NCI-H2107 treated with DMSO at 0.1 percent for 48 hours (cell line): ENCODE data around the gene HIVEP3.

ENCODE experiments used
- DNase-seq: peaks from one replicate; lab custom pipeline; 2025; ENCODE audit not compliant: unreplicated experiment; lab: John Stamatoyannopoulos, UW

HIVEP3 gene

DNA sequence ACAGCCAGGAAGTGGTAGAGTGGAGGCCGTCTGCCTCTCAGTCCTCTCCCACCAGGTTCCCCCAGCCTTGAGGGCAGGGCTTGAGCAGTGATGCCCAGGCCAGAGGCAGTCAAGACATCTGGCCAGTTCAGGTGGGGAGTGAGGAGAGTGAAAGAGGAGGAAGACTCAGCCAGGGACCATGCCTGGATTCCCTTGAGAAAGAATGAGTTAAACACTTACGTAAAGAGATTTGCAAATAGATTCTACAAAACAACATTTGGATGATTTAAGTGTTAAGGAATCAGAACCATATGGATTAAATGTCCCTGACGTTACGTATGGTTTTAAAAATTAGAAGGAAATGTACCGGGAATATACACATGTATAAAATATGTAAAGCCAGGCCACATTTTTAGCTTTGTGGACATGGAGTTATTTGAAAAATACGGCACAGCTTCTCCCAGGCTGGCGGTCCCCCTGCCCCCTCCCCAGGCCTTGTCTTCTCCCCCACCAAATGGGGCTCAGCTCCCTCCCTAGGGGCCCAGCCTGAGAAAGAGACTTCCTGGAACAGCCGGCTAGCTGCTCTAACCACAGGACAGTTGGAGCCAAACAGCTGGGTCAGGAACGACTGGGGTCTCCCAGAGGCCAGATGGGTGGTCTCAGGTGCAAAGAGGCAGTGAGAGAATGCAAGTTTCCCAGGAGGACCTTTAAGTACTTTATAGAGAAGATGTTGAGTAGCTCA lies 245.9 kb downstream of the HIVEP3 start:
- no peak for DNase-seq

DNA sequence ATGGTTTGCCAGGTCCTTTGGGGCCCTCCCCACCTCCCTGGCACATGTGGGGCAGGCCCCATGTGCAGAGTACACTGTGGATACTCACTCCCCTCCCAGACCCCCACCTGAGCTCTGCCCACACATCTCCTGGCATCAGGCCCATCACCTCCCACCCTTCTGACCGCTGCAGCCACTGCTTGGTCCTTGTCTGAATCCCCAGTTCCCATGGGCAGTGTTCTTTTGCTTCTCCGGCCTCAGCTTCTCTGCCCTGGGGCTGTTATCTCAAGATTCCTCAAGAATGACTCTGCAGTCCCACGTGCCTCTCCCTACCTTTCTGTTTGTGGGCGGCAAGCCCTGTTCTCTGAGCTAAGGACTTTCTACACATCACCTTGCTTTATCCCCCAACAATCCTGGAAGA lies 246.5 kb downstream of the HIVEP3 start:
- no peak for DNase-seq

DNA sequence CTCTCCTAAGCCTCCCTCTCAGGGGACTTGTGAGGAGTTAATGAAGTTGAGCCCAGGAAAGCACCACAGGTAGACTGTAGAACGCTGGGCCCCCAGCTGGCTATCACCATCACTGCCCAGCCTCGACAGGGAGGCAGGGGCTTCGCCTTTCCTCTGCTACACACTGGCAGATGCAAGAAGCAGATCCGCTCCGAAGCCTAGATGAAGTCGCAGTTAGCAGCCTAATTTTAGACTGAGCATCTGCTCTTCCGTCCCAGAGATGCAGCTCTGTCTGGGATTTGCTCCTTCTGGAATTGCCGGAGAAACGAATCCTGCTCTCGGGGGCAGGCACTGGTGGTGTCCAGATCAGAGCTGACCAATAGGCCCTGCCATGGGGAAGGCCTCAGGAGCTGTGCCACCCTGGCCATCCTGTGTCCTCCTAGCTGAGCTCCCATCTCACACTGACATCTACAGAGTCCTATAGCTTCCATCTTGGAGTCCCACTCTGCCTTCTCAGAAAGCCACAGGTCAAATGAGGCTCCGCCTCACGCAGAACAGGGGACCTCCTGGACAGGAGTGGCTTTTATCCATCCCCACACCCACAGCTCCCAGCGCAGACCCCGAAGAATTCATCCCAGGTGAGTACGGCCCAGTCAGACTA lies 247.5 kb downstream of the HIVEP3 start:
- DNase-seq = no peak

DNA sequence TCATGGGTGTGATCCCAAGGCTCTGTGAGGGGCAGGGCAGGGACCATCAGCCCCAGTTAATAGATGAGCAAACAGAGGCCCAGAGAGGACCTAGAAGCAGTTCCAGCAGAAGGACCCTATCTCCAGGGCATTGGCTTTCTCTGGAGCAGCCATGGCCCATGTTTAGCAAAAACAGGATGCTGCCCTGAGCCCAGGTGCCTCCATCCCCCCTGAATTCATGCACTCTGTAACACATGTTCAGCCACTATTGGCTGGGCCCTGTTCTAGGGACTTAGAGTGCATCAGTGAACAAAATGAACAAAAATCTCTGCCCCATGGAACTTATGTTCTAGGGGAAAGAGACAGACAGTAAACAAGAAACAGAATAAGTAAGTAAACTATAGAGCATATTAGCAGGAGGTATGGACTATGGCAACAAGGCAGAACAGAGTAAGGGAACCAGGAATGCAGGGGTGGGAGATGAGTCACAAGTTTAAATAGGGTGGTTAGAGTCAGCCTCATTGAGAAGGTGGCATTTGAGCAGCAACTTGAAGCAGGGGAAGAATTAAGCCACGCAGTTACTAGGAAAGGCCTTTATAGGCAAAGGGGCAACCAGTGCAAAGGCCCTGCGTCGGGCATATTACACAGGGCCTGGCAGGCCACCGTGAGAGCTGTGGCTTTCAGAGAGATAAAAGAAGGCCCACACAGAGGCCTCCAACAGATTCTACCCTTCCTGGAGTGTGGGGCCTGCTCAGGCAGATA lies 248.3 kb downstream of the HIVEP3 start:
- DNase-seq = no peak

DNA sequence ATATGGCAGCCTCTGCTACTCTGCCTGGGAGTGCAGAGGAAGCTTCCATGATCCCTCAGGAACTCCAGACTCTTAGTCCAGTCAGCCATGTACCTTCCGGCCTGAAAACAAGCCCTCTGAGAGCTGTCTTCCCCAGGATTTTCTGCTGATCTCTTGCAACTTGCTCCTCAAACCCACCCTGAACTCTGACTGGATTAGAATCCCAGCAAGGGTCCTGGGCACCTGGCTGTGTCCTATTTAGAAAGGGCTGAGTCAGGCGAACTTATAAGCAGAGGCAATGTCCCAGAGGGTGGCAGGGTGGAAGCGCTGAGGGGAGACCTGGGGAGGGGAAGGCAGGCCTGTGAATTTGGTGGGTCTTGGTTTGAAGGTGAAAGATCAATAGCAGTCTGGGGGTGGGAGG lies 249.8 kb downstream of the HIVEP3 start:
- no peak for DNase-seq

DNA sequence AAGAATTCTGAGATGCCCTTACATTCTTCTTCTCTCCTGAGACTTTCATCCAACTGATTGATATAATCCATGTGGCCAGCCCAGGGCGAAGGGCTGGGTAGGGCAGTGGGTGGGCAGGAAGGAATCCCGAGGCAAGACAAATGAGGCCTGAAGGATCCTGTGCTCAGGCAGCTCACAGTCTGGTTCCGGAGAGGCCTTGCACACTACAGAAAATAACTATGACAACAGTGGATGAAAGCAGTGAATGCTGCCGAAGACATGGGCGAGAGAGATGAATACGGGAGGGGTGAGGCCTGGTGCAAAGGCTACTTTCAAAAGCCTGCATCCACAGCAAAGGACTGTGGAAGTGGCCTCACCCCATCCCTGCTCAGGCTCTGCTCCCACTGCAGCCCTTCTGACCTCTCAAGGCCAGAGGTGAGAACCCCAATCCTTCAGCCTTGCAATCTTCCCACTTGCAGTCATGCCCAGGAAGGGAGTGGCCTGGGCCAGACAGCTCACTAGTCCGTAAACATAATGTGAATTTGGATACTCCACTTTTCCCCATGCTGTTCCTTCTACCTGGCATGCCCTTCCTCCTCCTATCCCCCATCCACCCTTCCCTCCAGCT lies 250.6 kb downstream of the HIVEP3 start:
- DNase-seq = no peak

DNA sequence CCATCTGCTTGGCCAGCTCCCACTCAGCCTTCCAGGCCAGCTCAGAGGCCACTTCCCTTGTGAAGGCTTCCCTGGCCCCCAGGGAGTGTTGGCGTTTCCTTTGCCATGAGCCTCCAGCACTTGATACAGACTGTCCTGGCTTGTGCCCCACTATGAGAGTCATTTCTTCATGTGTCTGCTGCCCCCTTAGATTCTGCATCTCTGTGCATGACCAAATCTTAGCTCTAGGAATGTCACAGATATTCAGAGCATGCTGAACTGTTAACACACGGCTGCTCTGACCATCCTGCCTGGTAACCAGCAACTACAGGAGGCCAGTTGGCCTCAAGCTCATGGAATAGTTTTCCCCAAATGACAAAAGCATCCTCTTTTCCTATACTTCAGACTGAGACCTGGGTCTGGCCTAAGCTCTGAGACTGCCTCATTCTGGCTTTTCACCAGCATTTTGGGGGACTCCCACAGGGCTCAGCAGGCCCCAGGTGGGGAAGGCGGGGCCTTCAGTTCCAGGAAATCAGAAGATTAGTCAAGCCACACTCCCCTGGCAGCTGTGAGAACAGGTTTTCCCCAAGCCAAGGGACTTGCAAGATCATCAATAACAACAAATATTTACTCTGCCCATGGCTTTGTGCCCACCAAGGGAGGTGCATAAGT lies 251.6 kb downstream of the HIVEP3 start:
- no peak for DNase-seq

DNA sequence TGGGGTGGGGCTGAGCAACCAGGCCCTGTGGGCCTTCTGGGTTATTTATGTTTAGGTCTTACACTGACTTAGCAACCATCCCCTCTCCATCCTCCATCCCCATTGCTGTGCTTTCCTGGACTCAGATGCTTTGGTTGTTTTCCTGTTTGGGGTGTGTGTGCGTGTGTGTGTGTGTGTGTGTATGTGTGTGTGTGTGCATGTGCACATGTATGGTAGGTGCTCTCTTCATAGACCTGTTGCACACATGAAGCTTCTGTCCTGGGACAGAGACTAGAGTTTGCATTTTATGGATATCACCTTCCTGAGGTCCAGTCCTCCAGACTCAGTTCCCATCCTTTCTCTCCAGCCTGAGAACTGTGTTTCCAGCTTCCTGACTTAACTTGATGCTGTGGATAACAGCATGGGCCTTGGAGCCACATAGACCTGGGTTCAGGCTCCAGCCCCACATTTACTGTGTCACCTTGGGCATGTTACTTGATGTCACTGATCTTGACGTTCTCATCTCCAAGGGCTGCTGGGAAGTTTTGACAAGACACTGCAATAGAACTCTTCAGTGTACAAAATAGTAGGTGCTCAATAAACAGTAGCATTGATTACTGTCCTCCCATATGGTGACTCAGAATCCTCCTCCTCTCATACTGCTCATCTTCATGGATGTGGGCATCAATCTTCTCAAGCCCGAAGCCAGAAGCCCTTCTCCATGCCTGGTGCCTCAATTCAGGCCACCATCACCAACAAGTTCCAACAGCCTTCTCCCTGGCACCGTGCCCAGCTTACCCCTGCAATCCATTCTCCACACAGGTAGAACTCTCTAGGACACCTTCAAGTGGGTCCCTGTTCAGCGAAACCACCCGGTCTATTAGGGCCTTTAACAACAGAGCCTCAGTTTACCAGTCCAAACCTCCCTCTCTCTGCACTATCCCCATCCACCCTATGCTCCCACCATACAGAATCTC lies 252.5 kb downstream of the HIVEP3 start:
- no peak for DNase-seq

DNA sequence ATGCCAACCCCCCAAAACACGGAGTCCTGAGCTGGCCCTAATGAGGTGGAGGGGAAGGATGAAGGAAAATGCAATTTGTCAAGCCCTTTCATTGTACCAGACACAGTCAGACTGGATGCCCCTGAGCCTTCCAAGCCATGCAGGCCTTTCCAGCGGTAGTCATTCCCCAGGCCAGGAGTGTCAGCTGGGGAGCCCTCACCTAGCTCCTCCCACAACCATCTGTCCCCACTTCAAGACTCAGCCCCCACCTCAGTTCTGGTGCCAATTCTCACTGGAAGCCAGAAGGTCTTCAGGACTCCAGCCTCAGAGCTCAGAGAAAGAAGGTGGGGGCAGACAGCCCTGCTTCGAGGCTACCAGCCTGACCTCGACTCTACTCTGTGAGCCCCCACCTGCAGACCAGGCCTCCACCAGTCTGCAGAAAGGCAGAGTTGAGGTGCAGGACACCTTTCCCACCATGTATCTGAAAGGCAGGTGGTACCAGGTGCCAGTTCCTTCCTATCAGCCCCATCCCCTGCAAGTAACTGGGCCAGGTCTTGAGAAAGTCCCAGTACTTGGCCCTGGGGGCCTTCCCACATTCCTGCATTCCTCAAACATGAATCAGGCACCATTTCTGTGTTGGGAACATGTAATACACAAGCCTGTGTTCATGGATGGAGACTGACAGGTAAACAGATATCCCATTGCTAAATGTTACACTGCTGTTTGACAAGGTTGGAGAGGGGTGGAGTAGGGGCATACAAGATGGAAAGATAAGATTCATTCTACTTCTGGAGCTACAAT lies 253.7 kb downstream of the HIVEP3 start:
- no peak for DNase-seq

DNA sequence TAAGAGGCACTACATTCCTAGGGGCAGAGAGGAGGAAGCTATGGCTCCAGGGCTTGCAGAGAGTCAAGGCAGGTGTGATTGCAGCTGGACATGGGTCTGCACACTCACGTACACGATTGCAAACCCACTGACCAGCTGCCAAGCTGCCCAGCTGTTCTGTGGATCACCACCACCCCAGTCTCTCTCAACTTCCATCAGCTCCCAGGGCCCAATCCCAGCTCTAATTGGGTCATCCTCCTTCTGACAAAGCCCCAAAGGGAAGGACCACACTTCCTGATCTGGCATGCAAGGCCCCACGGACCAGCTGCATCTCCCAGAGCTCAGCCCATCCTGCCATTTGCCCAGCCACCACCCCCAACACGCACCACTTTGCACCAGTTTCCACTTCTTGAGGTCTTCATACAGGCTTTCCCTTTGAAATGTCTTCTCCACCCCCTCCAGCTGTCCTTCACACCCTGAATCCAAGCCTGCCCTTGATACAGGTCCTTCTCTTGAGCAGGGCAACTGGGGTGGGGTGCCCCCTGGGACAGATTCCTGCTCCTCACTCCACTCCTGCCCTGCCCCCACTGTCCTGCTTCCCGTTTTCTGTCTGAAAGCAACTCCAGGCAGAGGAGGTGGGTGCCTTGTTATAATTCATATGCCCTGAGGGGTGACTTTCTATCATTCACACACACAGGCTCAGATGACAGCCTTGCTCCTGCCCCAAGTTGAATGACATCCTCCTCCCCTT lies 254.9 kb downstream of the HIVEP3 start:
- no peak for DNase-seq

DNA sequence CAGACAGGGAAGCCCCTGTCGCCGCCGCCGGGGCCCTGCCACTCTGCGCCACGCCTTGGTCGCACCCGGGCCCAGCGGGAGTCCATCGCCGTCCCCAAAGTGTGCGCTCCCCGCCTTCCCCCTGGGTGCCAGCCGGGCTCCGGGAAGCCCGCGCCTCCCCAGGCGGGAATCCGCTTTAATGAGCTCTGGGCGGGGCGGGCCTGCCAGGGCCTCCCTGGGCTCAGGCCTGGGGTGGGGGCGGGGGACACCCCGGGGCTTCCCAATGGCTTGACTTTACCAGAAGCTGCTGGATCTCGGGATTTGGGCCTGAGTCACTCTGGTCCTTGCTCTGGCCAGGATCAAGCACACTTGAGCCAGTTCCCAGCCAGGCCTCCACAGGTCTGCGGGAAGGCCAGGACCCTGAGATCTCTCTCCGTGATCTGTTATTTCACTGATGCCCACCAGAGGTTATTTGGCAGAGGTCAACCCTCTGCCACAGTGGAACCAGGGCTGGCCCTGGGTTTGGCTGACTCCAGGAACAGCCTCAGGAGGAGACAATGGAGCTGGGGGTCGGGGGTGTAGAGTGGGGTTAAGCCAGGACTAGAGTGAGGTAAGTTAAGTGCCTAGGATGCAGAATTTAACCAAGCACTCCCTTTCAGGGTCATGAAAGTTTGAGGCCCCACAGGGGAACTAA lies 255.8 kb downstream of the HIVEP3 start:
- DNase-seq = no peak

DNA sequence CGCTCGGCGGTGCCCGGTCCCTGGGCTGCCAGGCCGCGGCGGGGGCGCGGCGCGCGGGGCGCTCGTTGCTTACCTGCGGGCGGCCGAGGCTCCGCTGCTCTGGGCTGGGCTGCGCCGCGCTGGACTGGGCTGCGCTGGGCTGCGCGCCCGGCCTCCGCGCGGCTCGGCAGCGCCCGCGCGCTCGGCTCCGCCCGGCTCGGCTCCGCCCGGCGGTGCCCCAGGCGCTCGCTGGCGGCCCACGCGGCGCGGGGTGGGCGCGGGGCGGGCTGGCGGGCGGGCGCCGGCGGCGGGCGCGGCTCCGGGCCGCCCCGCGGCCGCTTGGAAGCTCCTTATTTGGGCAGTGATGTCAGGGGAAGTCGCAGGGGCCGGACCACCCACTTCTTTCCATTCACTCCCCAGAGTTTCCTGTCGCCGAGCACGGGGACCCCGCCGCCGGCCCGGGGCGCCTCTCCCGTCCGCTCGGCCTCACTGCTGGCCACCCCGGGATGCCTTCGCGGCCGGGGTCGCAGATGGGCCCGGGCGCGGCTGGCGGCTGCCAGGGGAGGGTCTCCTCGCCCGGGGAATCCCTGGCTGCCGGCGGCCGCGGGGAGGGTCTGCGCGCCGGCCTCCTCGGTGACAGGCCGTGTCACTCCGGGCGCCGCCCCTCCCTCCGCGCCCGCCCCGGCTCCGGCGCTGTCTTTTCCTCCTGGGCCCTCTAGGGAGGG lies 256.5 kb downstream of the HIVEP3 start:
- DNase-seq = no peak

DNA sequence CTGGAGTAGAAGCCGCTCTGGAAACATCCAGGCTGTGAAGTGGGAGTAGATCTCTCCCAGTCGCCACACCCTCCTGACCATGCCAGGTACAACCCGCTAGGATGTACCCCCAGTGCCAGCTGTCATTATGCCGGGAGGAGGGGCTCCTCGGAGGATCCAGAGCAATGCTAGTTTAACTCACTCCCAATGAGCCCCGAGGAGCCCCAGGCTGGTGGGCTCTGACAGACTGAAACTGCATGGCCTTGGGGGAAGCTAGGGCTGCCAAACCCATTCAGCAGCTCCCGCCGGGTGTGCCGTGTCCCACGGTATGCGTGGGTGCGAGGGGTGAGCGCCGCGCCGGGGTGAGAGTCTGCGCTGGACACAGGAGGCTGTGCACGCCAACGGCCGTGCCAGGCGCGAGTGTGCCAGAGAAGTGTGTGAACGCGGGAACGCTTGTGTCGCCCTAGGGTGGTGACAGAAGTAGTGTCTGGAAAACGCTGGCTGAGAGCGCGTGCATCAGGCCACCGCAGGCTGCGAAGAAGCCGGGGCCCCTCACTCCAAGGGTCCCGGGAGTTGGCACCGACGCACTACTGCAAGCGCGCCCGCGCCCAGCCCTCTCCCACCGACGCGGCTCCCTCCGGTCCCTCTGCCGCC lies 257.2 kb downstream of the HIVEP3 start:
- DNase-seq = no peak

DNA sequence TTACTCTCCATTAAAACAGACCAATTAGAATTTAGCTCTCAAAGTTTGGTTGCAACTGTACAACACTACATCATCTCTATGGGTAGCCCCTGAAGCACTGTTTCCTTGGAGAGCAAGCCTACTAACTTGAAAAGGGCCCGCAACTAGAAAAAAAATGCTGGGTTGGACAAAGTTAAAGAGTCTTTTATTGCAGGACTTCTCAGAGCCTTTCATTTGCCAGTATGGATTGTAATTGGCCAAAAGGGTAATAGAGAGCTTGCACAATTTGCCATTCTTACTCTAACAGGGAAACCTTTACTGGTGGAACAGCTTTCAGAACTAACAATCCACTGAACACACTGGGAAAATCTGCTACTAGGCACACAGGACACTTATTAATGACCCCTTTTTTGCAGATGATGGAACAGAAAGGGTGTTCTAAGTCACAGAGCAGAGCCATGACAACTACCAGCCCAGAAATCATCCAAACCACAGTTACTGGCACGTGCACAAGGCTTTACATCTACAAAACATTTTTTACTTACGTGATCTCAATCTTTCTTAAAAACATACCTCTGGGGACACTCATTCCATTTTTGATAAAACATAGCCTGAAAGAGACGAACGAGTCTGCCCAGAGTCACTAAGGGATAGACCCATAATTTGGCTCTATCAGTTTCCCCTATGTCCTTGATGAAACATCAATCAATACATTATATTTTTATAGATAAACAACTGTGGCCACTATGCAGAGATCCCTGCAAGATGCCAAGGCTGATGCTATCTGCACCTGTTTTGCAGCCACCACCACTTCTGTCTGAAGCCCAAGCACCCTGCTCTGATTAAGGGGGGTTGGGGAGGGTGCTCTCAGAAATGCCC lies 257.9 kb downstream of the HIVEP3 start:
- DNase-seq = no peak

DNA sequence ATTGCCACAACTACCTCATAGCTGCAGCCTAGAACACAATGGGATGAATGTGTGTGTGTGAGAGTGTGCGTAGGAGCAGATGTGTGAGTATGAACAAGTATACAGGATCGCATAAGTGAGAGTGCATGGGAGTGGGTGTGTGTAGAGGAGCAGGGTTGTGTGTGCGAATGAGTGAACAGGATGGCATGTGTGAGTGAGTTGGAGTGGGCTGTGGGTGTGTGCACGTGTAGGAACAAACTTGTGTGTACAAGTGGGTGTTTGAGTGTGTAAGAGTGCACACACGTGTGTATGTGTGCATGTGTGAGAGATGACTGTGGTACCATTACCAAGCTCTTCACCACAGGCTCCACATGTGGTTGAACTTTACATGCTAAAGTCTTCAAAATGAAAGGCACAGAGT lies 258.8 kb downstream of the HIVEP3 start:
- no peak for DNase-seq

DNA sequence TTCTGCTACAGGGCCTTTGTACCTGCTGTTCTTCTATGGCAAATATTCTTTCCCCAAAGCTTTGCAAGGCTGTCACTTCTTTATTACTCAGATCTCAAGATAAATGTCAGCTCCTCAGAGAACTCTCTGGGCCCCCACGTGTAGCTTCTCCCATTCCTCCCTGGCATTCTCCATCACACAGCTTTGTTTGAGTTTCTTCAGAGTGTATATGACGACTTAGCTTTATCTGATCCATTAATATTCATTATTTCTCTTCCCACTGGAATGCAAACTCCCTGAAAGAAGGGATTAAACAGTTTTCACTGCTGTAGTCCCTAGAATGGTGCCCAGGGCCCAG lies 259.6 kb downstream of the HIVEP3 start:
- no peak for DNase-seq
